ENCODE results near the gene NRXN2. TPM values are rescaled to one million over a fixed set of nuclear protein-coding genes. Genes with fewer than 3 reads are reported as not detected.

NRXN2 gene
- total RNA-seq, 1 donor from 2014 or later, result 0.14 TPM

DNA sequence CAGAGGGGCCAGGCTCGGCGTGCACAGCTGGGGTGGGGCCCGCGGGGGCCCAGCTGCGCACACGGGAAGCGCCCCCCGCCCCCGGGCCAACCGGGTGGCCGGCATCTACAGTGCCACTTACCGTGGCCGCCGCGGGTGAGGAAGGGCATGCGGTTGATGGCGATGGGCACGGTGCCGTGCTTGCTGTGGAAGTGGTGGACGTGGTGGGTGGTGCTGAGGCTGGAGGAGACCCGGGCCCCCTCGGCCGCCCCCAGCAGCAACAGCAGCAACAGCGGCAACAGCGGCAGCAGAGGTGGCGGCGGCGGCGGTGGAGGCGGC lies 80.6 kb downstream of the NRXN2 start:
- Mint-ChIP-seq H3K4me1 (ENCODE audit: low read depth, unreplicated experiment) (no peaks in the 10 kb centered on the region), H3K36me3 (ENCODE audit: low read depth, unreplicated experiment) (peaks cover 5% of the 10 kb centered on the region), H3K27ac (ENCODE audit: unreplicated experiment) (no peak overlapping the region), H3K9me3 (ENCODE audit: unreplicated experiment) (no peaks in the 10 kb centered on the region), H3K4me3 (ENCODE audit: unreplicated experiment) (no peak overlapping the region), H3K27me3 (ENCODE audit: low read depth, unreplicated experiment) (peaks cover 43% of the 10 kb centered on the region)
- H3K9ac ChIP-seq (ENCODE audit: low read length), result no peak overlapping the region
- no peak overlapping the region for H2AFZ ChIP-seq (ENCODE audit: low read depth, low read length)
- FAIRE-seq, result no peak
- no peak overlapping the region for H3K4me3 ChIP-seq (ENCODE audit: insufficient read depth, low read depth, low read length)
- H3K9me3 ChIP-seq (ENCODE audit: insufficient read depth, low read depth, low read length), result no peaks in the 10 kb centered on the region
- H3K27me3 ChIP-seq (ENCODE audit: insufficient read depth, low read length), result peaks cover 67% of the 10 kb centered on the region
- no peak overlapping the region for H3K4me2 ChIP-seq (ENCODE audit: low read length)
- peaks cover 6% of the 10 kb centered on the region for H4K20me1 ChIP-seq (ENCODE audit: insufficient read depth, low read length)
- no peaks in the 10 kb centered on the region for H3K36me3 ChIP-seq (ENCODE audit: insufficient read depth, low read length)
- peak; percentile 94 for TF ChIP-seq EZH2 (IDR thresholded peaks at IDR 0.05; ENCODE audit: insufficient read depth, low read length)
- TF ChIP-seq, protein P1, sequence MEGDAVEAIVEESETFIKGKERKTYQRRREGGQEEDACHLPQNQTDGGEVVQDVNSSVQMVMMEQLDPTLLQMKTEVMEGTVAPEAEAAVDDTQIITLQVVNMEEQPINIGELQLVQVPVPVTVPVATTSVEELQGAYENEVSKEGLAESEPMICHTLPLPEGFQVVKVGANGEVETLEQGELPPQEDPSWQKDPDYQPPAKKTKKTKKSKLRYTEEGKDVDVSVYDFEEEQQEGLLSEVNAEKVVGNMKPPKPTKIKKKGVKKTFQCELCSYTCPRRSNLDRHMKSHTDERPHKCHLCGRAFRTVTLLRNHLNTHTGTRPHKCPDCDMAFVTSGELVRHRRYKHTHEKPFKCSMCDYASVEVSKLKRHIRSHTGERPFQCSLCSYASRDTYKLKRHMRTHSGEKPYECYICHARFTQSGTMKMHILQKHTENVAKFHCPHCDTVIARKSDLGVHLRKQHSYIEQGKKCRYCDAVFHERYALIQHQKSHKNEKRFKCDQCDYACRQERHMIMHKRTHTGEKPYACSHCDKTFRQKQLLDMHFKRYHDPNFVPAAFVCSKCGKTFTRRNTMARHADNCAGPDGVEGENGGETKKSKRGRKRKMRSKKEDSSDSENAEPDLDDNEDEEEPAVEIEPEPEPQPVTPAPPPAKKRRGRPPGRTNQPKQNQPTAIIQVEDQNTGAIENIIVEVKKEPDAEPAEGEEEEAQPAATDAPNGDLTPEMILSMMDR (IDR thresholded peaks at IDR 0.05; ENCODE audit: insufficient read depth, low read depth, low read length), result no peak
- no peaks in the 10 kb centered on the region for H3K4me1 ChIP-seq (ENCODE audit: insufficient read depth, low read length)
- H3K79me2 ChIP-seq (ENCODE audit: insufficient read depth, low read length), result no peaks in the 10 kb centered on the region
- H3K27ac ChIP-seq (ENCODE audit: low read depth, low read length), result no peak overlapping the region
- DNase-seq (ENCODE audit: low read depth), result no peak

DNA sequence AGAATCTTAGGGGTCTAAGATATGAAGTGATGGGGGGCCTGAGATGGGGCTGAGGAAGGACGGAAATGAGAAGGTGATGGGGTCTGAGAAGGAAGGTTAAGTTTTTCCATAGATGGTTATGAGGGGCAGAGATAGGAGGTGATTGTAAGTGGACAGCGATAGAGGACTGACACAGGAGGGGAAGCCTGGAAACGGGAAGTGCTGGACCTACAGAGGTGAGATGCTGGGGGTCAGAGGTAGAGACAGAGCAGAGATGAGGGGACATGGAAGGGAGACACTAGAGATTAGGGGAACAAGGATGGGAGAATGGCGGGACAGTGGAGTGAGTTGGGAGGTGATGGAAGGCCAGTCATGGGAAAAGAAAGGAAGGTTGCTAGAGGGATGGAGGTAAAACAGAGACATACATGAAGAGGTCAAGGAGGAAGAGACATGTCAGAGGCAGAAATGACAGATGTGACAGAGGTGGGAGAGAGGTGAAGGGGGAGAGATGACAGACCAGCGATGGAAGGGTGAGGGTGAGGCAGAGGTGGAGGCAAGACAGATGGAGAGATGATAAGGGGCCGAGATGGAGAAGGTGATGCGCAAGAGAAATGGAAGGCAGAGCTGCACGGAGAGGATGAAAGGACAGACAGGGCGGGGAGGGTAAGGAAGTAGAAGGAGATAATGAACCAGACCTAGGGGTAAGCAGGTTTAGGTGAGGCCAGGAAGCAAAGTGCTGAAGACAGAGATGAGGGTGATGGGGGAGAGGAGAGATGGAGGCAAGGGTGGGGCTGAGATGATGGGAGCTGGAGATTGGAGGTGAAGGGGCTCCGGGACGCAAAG lies 81.2 kb downstream of the NRXN2 start:
- Histone ChIP-seq H3K79me2 (ENCODE audit: insufficient read depth, low read length) (no peaks in the 10 kb centered on the region), H3K4me2 (ENCODE audit: low read length) (no peak overlapping the region), H3K4me3 (ENCODE audit: insufficient read depth, low read depth, low read length) (no peak overlapping the region), H3K4me1 (ENCODE audit: insufficient read depth, low read length) (no peaks in the 10 kb centered on the region), H3K9me3 (ENCODE audit: insufficient read depth, low read depth, low read length) (no peaks in the 10 kb centered on the region), H3K27ac (ENCODE audit: low read depth, low read length) (no peak overlapping the region), H4K20me1 (ENCODE audit: insufficient read depth, low read length) (peaks cover 6% of the 10 kb centered on the region), H2AFZ (ENCODE audit: low read depth, low read length) (no peak overlapping the region), H3K9ac (ENCODE audit: low read length) (no peak overlapping the region), H3K27me3 (ENCODE audit: insufficient read depth, low read length) (peaks cover 68% of the 10 kb centered on the region), H3K36me3 (ENCODE audit: insufficient read depth, low read length) (no peaks in the 10 kb centered on the region)
- no peaks in the 10 kb centered on the region for H3K9me3 Mint-ChIP-seq (ENCODE audit: unreplicated experiment)
- no peaks in the 10 kb centered on the region for H3K4me1 Mint-ChIP-seq (ENCODE audit: low read depth, unreplicated experiment)
- DNase-seq (ENCODE audit: low read depth) (no peak), FAIRE-seq (no peak)
- no peak overlapping the region for H3K27ac Mint-ChIP-seq (ENCODE audit: unreplicated experiment)
- no peak for TF ChIP-seq EZH2 (IDR thresholded peaks at IDR 0.05; ENCODE audit: insufficient read depth, low read length)
- TF ChIP-seq, protein P1 (IDR thresholded peaks at IDR 0.05; ENCODE audit: insufficient read depth, low read depth, low read length), result no peak
- H3K36me3 Mint-ChIP-seq (ENCODE audit: low read depth, unreplicated experiment), result peaks cover 5% of the 10 kb centered on the region
- H3K4me3 Mint-ChIP-seq (ENCODE audit: unreplicated experiment), result no peak overlapping the region
- peaks cover 38% of the 10 kb centered on the region for H3K27me3 Mint-ChIP-seq (ENCODE audit: low read depth, unreplicated experiment)

DNA sequence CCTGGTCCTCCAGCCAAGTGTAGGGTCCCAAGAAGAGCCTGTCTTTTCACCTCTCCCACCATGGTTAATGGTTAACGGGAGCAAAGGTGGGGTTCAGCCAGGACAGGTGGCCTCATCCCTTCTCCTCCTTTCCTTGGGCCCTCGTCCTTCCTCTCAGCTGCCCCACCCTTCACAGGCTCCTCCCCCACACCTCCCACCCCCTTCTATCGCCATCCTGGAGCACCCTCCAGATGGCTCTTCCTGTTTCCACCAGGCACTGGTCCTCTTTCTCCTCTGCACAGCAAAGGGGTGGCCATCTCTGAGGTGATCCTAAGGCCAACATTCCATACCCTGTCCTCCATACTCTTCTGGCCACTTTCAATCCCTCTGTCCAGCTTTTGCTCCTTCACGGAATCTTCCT lies 83.1 kb downstream of the NRXN2 start:
- FAIRE-seq, result no peak
- no peak for TF ChIP-seq EZH2 (IDR thresholded peaks at IDR 0.05; ENCODE audit: insufficient read depth, low read length)
- TF ChIP-seq, protein P1 (IDR thresholded peaks at IDR 0.05; ENCODE audit: insufficient read depth, low read depth, low read length), result no peak
- Histone ChIP-seq H3K27me3 (ENCODE audit: insufficient read depth, low read length) (peaks cover 55% of the 10 kb centered on the region), H3K9ac (ENCODE audit: low read length) (no peak overlapping the region), H2AFZ (ENCODE audit: low read depth, low read length) (no peak overlapping the region), H3K4me3 (ENCODE audit: insufficient read depth, low read depth, low read length) (no peak overlapping the region), H3K4me1 (ENCODE audit: insufficient read depth, low read length) (no peaks in the 10 kb centered on the region), H3K79me2 (ENCODE audit: insufficient read depth, low read length) (no peaks in the 10 kb centered on the region), H3K36me3 (ENCODE audit: insufficient read depth, low read length) (no peaks in the 10 kb centered on the region), H3K4me2 (ENCODE audit: low read length) (no peak overlapping the region), H3K27ac (ENCODE audit: low read depth, low read length) (no peak overlapping the region), H3K9me3 (ENCODE audit: insufficient read depth, low read depth, low read length) (no peaks in the 10 kb centered on the region), H4K20me1 (ENCODE audit: insufficient read depth, low read length) (peaks cover 6% of the 10 kb centered on the region)
- no peak overlapping the region for H3K4me3 Mint-ChIP-seq (ENCODE audit: unreplicated experiment)
- H3K4me1 Mint-ChIP-seq (ENCODE audit: low read depth, unreplicated experiment), result no peaks in the 10 kb centered on the region
- H3K27me3 Mint-ChIP-seq (ENCODE audit: low read depth, unreplicated experiment), result peaks cover 34% of the 10 kb centered on the region
- H3K27ac Mint-ChIP-seq (ENCODE audit: unreplicated experiment), result no peak overlapping the region
- DNase-seq (ENCODE audit: low read depth), result no peak
- no peaks in the 10 kb centered on the region for H3K9me3 Mint-ChIP-seq (ENCODE audit: unreplicated experiment)
- no peaks in the 10 kb centered on the region for H3K36me3 Mint-ChIP-seq (ENCODE audit: low read depth, unreplicated experiment)

All from astrocyte (in vitro differentiated cells and primary cell).